ENCODE data around the gene FANCD2.
"Not testable (repeated sequence)": the region's sequence is repeated elsewhere in the genome, so short reads cannot be mapped to it uniquely, and the experiment has no call there.

Gene FANCD2

DNA sequence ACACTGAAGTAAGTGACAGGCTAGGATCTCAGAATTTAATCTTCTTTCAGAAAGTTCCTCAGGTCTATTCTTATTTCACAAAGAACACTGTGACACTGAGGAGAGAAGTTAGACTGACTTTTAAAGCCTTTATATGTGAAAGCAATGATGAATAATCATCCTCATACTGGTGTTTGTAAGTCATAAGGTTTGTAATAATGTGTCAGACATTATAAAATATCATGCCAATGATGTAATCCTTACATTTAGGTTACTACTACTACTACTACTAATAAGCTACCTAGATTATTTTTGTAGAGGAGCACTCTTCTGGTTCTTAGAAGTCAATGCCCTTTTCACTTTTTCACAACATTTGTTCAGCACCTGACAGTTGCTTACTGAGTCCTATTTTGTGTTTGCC, 48.4 kb downstream of the FANCD2 start:
- TF ChIP-seq, protein P1, sequence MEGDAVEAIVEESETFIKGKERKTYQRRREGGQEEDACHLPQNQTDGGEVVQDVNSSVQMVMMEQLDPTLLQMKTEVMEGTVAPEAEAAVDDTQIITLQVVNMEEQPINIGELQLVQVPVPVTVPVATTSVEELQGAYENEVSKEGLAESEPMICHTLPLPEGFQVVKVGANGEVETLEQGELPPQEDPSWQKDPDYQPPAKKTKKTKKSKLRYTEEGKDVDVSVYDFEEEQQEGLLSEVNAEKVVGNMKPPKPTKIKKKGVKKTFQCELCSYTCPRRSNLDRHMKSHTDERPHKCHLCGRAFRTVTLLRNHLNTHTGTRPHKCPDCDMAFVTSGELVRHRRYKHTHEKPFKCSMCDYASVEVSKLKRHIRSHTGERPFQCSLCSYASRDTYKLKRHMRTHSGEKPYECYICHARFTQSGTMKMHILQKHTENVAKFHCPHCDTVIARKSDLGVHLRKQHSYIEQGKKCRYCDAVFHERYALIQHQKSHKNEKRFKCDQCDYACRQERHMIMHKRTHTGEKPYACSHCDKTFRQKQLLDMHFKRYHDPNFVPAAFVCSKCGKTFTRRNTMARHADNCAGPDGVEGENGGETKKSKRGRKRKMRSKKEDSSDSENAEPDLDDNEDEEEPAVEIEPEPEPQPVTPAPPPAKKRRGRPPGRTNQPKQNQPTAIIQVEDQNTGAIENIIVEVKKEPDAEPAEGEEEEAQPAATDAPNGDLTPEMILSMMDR (IDR thresholded peaks at IDR 0.05), result no peak
- no peak overlapping the region for H3K27ac ChIP-seq
- H3K36me3 ChIP-seq, result no peaks in the 10 kb centered on the region
- intact Hi-C loops (cut with DNase I; ENCODE audit: low total_unique reads), result no loop called here
- DNase-seq, result no peak
- H3K27me3 ChIP-seq, result no peaks in the 10 kb centered on the region
- H3K9me3 ChIP-seq, result no peaks in the 10 kb centered on the region
- no peak overlapping the region for H3K4me3 ChIP-seq
- no peaks in the 10 kb centered on the region for H3K4me1 ChIP-seq

DNA sequence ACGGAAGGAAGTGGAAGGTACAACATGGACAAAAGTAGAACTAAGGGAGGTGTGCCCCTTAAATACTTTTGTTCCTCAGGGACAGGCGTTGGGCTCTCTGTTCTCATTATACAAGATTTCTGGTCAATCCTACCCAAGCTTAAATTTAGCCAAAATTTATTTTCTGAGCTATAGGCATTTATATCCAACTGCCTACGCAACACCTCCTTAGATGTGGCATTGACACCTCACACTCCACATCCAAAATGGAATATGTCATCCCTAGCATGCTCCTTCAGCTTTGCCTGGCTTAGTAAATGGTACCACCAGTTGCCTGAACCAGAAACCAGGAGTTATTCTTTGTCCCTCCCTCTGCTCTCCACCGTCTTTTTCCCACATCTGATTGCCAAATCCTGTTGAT, 55.6 kb downstream of the FANCD2 start:
- TF ChIP-seq, protein P1 (IDR thresholded peaks at IDR 0.05), result no peak
- H3K4me3 ChIP-seq, result no peak overlapping the region
- H3K9me3 ChIP-seq, result no peaks in the 10 kb centered on the region
- no peaks in the 10 kb centered on the region for H3K36me3 ChIP-seq
- intact Hi-C loops (cut with DNase I; ENCODE audit: low total_unique reads), result no loop called here
- no peak overlapping the region for H3K27ac ChIP-seq
- H3K4me1 ChIP-seq, result no peaks in the 10 kb centered on the region
- H3K27me3 ChIP-seq, result no peaks in the 10 kb centered on the region
- DNase-seq, result no peak

DNA sequence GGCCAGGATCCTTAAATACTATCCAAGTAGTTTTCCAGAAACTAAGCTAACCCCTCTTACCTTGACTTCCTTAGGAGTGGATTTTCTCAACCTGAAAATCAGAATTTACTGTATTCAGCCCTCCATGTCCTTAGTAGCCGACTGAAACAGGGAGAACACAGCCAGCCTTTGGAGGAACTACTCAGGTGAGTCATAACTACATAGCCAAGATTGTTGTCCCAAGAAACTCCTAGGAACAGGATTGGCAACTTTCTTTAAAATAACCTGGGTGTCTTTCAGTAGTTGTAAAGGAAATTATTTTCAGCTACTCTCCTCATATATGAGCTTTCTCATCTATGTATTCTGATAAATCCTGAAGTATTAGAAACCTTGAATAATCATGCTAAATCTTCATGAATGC, 59.5 kb downstream of the FANCD2 start:
- no peaks in the 10 kb centered on the region for H3K27me3 ChIP-seq
- no peak overlapping the region for H3K4me3 ChIP-seq
- H3K36me3 ChIP-seq, result no peaks in the 10 kb centered on the region
- no peaks in the 10 kb centered on the region for H3K9me3 ChIP-seq
- DNase-seq, result no peak
- H3K4me1 ChIP-seq, result no peaks in the 10 kb centered on the region
- intact Hi-C loops (cut with DNase I; ENCODE audit: low total_unique reads), result no loop called here
- TF ChIP-seq, protein P1 (IDR thresholded peaks at IDR 0.05), result no peak
- H3K27ac ChIP-seq, result no peak overlapping the region

DNA sequence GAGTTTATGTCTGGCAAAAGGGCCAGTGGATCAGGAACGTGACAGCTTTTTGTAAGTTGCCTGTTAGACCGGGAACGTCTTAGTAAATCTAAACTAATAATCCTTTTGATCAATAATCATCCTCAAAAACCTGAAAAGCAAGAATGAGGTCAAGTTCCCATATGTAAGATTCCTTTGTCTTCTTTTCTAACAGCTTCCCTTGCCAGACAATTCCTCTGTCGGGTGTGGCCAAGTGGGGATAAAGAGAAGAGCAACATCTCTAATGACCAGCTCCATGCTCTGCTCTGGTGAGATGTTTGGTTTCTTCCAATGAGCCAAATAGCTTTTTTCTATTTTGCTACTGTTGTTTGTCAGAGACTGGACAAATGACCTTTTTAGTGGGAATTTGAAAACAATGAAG, 62.0 kb downstream of the FANCD2 start:
- TF ChIP-seq, protein P1 (IDR thresholded peaks at IDR 0.05), result no peak
- Histone ChIP-seq H3K36me3 (no peaks in the 10 kb centered on the region), H3K9me3 (no peaks in the 10 kb centered on the region), H3K4me3 (no peak overlapping the region), H3K27ac (no peak overlapping the region), H3K4me1 (no peaks in the 10 kb centered on the region), H3K27me3 (no peaks in the 10 kb centered on the region)
- no peak for DNase-seq
- intact Hi-C loops (cut with DNase I; ENCODE audit: low total_unique reads), result no loop called here

DNA sequence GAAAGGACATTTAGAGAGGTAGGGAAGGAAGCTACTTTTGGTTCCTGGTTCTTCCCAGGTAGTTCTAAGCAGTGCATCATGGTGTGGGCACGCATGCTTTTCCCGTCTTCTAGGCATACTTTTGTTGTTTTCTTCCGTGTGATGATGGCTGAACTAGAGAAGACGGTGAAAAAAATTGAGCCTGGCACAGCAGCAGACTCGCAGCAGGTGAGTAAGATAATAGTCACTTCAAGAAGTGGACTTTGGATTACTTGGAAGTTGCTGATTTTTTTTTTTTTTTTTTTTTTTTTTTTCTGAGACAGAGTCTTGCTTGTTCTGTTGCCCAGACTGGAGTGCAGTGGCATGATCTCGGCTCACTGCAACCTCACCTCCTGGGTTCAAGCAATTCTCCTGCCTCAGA, 63.9 kb downstream of the FANCD2 start:
- no peak overlapping the region for H3K27ac ChIP-seq
- intact Hi-C loops (cut with DNase I; ENCODE audit: low total_unique reads), result no loop called here
- DNase-seq, result no peak
- TF ChIP-seq, protein P1 (IDR thresholded peaks at IDR 0.05), result no peak
- no peak overlapping the region for H3K4me3 ChIP-seq
- no peaks in the 10 kb centered on the region for H3K9me3 ChIP-seq
- no peaks in the 10 kb centered on the region for H3K36me3 ChIP-seq
- no peaks in the 10 kb centered on the region for H3K27me3 ChIP-seq
- H3K4me1 ChIP-seq, result no peaks in the 10 kb centered on the region

DNA sequence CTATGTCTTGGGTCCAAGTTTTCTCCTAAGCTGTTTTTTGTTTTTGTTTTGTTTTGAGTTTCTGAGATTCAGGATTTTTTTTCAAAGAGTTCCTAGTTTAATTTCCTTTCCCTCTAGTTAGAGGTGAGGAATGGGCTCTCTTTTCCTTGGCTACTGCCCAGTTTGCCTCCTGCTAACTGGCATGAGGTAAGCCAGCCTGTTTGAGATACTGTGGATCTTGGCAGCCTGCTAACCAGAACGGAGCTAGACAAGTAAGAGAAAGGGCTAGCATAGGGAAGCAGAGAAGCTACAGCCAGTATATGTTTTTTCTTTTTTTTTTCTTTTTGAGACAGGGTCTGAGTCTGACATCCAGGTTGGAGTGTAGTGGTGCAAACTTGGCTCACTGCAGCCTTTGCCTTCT, 64.5 kb downstream of the FANCD2 start:
- H3K4me1 ChIP-seq; DNase-seq; H3K9me3 ChIP-seq; H3K27me3 ChIP-seq; H3K4me3 ChIP-seq; H3K27ac ChIP-seq; H3K36me3 ChIP-seq; intact Hi-C loops (cut with DNase I; ENCODE audit: low total_unique reads): not testable (repeated sequence)

DNA sequence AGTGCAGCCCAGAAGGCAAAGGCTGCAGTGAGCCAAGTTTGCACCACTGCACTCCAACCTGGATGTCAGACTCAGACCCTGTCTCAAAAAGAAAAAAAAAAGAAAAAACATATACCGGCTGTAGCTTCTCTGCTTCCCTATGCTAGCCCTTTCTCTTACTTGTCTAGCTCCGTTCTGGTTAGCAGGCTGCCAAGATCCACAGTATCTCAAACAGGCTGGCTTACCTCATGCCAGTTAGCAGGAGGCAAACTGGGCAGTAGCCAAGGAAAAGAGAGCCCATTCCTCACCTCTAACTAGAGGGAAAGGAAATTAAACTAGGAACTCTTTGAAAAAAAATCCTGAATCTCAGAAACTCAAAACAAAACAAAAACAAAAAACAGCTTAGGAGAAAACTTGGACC, 65.2 kb downstream of the FANCD2 start:
- H3K4me3 ChIP-seq; DNase-seq; H3K27ac ChIP-seq; intact Hi-C loops (cut with DNase I; ENCODE audit: low total_unique reads); H3K36me3 ChIP-seq; H3K27me3 ChIP-seq; H3K4me1 ChIP-seq; H3K9me3 ChIP-seq: not testable (repeated sequence)
